Effector memory CD8-positive, alpha-beta T cell (primary cell): ENCODE data around the gene MS4A12.
"Not testable (repeated sequence)": the region's sequence is repeated elsewhere in the genome, so short reads cannot be mapped to it uniquely, and the experiment has no call there.

ENCODE experiments used
- ATAC-seq: fragments of 150-1000 bp; cut with Tn5 transposase; replicated peaks from 2 replicates; pipeline ENCODE4 v1.10.0; 2021; ENCODE audit warnings: mild to moderate bottlenecking, moderate library complexity
- DNase-seq, 3 experiments: peaks; one replicate each; pipeline ENCODE4 v3.0.0; 2021
- H3K27ac Mint-ChIP-seq, 2 donors: one replicate each; pipeline ENCODE4 v1.8.0; 2022; ENCODE audit warnings: mild to moderate bottlenecking in 2 of 2, mixed read lengths in 2 of 2, moderate library complexity in 2 of 2
- H3K27me3 Mint-ChIP-seq, 2 donors: one replicate each; pipeline ENCODE4 v1.8.0; 2022; ENCODE audit warnings: mixed read lengths in 2 of 2
- H3K36me3 Mint-ChIP-seq: one replicate; pipeline ENCODE4 v1.8.0; 2022; ENCODE audit warnings: mild to moderate bottlenecking, moderate library complexity, mixed read lengths; ENCODE audit not compliant: insufficient read depth
- H3K4me1 Mint-ChIP-seq, 2 donors: one replicate each; pipeline ENCODE4 v1.8.0; 2022; ENCODE audit warnings: low read depth in 2 of 2, mixed read lengths in 2 of 2
- H3K4me3 Mint-ChIP-seq, 2 donors: one replicate each; pipeline ENCODE4 v1.8.0; 2022; ENCODE audit warnings: mild to moderate bottlenecking in 2 of 2, mixed read lengths in 2 of 2, moderate library complexity in 2 of 2
- H3K9me3 Mint-ChIP-seq, 2 donors: one replicate each; pipeline ENCODE4 v1.8.0; 2022; ENCODE audit warnings: mixed read lengths in 2 of 2

MS4A12 gene

GRCh38 chr11:60498399-60498798 is 5.8 kb downstream of the MS4A12 start:
- Mint-ChIP-seq H3K36me3 (no peaks in the 10 kb centered on the region), H3K4me3 (no peak overlapping the region), H3K4me1 (no peaks in the 10 kb centered on the region), H3K27me3 (peaks cover 22 to 34% of the 10 kb centered on the region in 2 donors), H3K9me3 (no peaks in the 10 kb centered on the region), H3K27ac (no peak overlapping the region)
- ATAC-seq (no peak), DNase-seq (no peak)

GRCh38 chr11:60498853-60499252 is 6.3 kb downstream of the MS4A12 start:
- ATAC-seq (peak; percentile 19), DNase-seq (no peak)
- Mint-ChIP-seq H3K27ac (peak overlapping the region in 1 of 2 donors; percentile 6), H3K4me1 (no peaks in the 10 kb centered on the region), H3K27me3 (peaks cover 22 to 34% of the 10 kb centered on the region in 2 donors), H3K4me3 (no peak overlapping the region), H3K36me3 (no peaks in the 10 kb centered on the region), H3K9me3 (no peaks in the 10 kb centered on the region)

GRCh38 chr11:60500276-60500910 is 7.8 kb downstream of the MS4A12 start:
- H3K4me3 Mint-ChIP-seq: no peak overlapping the region
- no peak for DNase-seq
- peaks cover 22 to 34% of the 10 kb centered on the region in 2 donors for H3K27me3 Mint-ChIP-seq
- peaks cover 6 to 7% of the 10 kb centered on the region in 2 donors for H3K4me1 Mint-ChIP-seq
- no peak for ATAC-seq
- no peaks in the 10 kb centered on the region for H3K36me3 Mint-ChIP-seq
- no peak overlapping the region for H3K27ac Mint-ChIP-seq
- H3K9me3 Mint-ChIP-seq: no peaks in the 10 kb centered on the region

- Mint-ChIP-seq H3K27ac (no peak overlapping the region), H3K36me3 (no peaks in the 10 kb centered on the region), H3K9me3 (no peaks in the 10 kb centered on the region), H3K4me1 (peaks cover 6 to 7% of the 10 kb centered on the region in 2 donors), H3K27me3 (peaks cover 22 to 30% of the 10 kb centered on the region in 2 donors), H3K4me3 (no peak overlapping the region)
- ATAC-seq: no peak
- no peak for DNase-seq
These were observed 9.7 kb downstream of the MS4A12 start for GRCh38 chr11:60502221-60502775.

- Mint-ChIP-seq H3K4me1 (peaks cover 6 to 7% of the 10 kb centered on the region in 2 donors), H3K27me3 (peaks cover 18 to 28% of the 10 kb centered on the region in 2 donors), H3K27ac (peak overlapping the region; percentile 7 to 50), H3K36me3 (no peaks in the 10 kb centered on the region), H3K4me3 (no peak overlapping the region), H3K9me3 (no peaks in the 10 kb centered on the region)
- DNase-seq (no peak), ATAC-seq (peak; percentile 39)
These were observed 11.8 kb downstream of the MS4A12 start for GRCh38 chr11:60504219-60504905.

- H3K36me3 Mint-ChIP-seq, H3K9me3 Mint-ChIP-seq, DNase-seq, H3K4me3 Mint-ChIP-seq, H3K4me1 Mint-ChIP-seq, ATAC-seq, H3K27ac Mint-ChIP-seq: not testable (repeated sequence)
- H3K27me3 Mint-ChIP-seq: peaks cover 9 to 30% of the 10 kb centered on the region in 2 donors
These were observed 17.0 kb downstream of the MS4A12 start for GRCh38 chr11:60509609-60510008.

- not testable (repeated sequence) for H3K27ac Mint-ChIP-seq, H3K4me1 Mint-ChIP-seq, H3K4me3 Mint-ChIP-seq, ATAC-seq, DNase-seq, H3K9me3 Mint-ChIP-seq, H3K36me3 Mint-ChIP-seq
- H3K27me3 Mint-ChIP-seq: peaks cover 12 to 31% of the 10 kb centered on the region in 2 donors
These were observed 17.6 kb downstream of the MS4A12 start for GRCh38 chr11:60510209-60510608.

- no peak for ATAC-seq
- no peaks in the 10 kb centered on the region for H3K4me1 Mint-ChIP-seq
These were observed 18.8 kb downstream of the MS4A12 start for GRCh38 chr11:60511393-60511792.

GRCh38 chr11:60512651-60513225 is 20.2 kb downstream of the MS4A12 start:
- Mint-ChIP-seq H3K27ac (no peak overlapping the region), H3K4me1 (no peaks in the 10 kb centered on the region), H3K36me3 (no peaks in the 10 kb centered on the region), H3K27me3 (peaks cover 17 to 36% of the 10 kb centered on the region in 2 donors), H3K9me3 (no peaks in the 10 kb centered on the region), H3K4me3 (no peak overlapping the region)
- no peak for DNase-seq
- ATAC-seq: no peak

More at GRCh38 chr11:60511393-60511792, 18.8 kb downstream of the MS4A12 start:
- no peak for DNase-seq
- Mint-ChIP-seq H3K27me3 (peaks cover 21 to 41% of the 10 kb centered on the region in 2 donors), H3K36me3 (no peaks in the 10 kb centered on the region), H3K9me3 (no peaks in the 10 kb centered on the region), H3K27ac (no peak overlapping the region), H3K4me3 (no peak overlapping the region)

- H3K27me3 Mint-ChIP-seq: peaks cover 12 to 31% of the 10 kb centered on the region in 2 donors
- no peak for ATAC-seq
- no peak overlapping the region for H3K4me3 Mint-ChIP-seq
- H3K9me3 Mint-ChIP-seq: no peaks in the 10 kb centered on the region
- no peak overlapping the region for H3K27ac Mint-ChIP-seq
- no peaks in the 10 kb centered on the region for H3K4me1 Mint-ChIP-seq
- no peaks in the 10 kb centered on the region for H3K36me3 Mint-ChIP-seq
- DNase-seq: no peak
These were observed 21.2 kb downstream of the MS4A12 start for GRCh38 chr11:60513496-60514460.

- DNase-seq (no peak), ATAC-seq (no peak)
- no peaks in the 10 kb centered on the region for H3K4me1 Mint-ChIP-seq
- H3K9me3 Mint-ChIP-seq: no peaks in the 10 kb centered on the region
- H3K27ac Mint-ChIP-seq: no peak within 1 kb of the TSS
- H3K27me3 Mint-ChIP-seq: peaks cover 26 to 34% of the 10 kb centered on the region in 2 donors
- H3K36me3 Mint-ChIP-seq: no peaks in the 10 kb centered on the region
- no peak within 1 kb of the TSS for H3K4me3 Mint-ChIP-seq
These were observed 22.7 kb downstream of the MS4A12 start, which contains the start of gene MS4A13 for GRCh38 chr11:60515144-60515855. TSS of gene MS4A13 (plus strand) at chr11:60515392. CDS start at chr11:60518084, 2,692 bp downstream.

GRCh38 chr11:60528465-60528864 is 35.9 kb downstream of the MS4A12 start:
- Mint-ChIP-seq H3K4me1 (no peaks in the 10 kb centered on the region), H3K4me3 (no peak overlapping the region), H3K27me3 (peaks cover 32 to 37% of the 10 kb centered on the region in 2 donors), H3K27ac (no peak overlapping the region), H3K9me3 (peaks cover 0 to 2% of the 10 kb centered on the region in 2 donors), H3K36me3 (no peaks in the 10 kb centered on the region)
- DNase-seq (no peak), ATAC-seq (no peak)
